IPS DF 6.9 (cell line): ENCODE results near the gene SLC24A4.

Experiments
- DNase-seq: peaks from one replicate; pipeline ENCODE4 v3.0.0-alpha.2; 2013; ENCODE audit warnings: low read depth, low spot score
- H3K27ac ChIP-seq: one replicate; pipeline ENCODE4 v1.5.1; 2013; ENCODE audit warnings: low read length, control low read depth
- H3K27me3 ChIP-seq: 2 replicates; pipeline ENCODE4 v1.6.1; 2013; ENCODE audit warnings: mild to moderate bottlenecking, low read length; ENCODE audit not compliant: control insufficient read depth, insufficient read depth
- H3K36me3 ChIP-seq: 2 replicates; pipeline ENCODE4 v1.6.1; 2013; ENCODE audit warnings: low read length; ENCODE audit not compliant: control insufficient read depth, insufficient read depth
- H3K4me1 ChIP-seq: 2 replicates; pipeline ENCODE4 v1.6.1; 2013; ENCODE audit warnings: low read length; ENCODE audit not compliant: control insufficient read depth, insufficient read depth
- H3K4me3 ChIP-seq: 2 replicates; pipeline ENCODE4 v1.5.1; 2013; ENCODE audit warnings: mild to moderate bottlenecking, low read length
- H3K9me3 ChIP-seq: 2 replicates; pipeline ENCODE4 v1.6.1; 2013; ENCODE audit warnings: low read length, inconsistent platforms; ENCODE audit not compliant: control insufficient read depth, insufficient read depth
- WGBS: extraction: QIAGEN DNeasy Blood & Tissue Kit; methylation state at CpG from one replicate; pipeline ENCODE4 v1.1.7; 2013; ENCODE audit warnings: mixed read lengths, missing lambda C conversion rate; ENCODE audit not compliant: insufficient read length, insufficient coverage; 5-methylcytosine and 5-hydroxymethylcytosine counted together

SLC24A4 gene

GRCh38 chr14:92472860-92473259 lies 149.9 kb downstream of the SLC24A4 start:
- H3K27ac ChIP-seq: no peak overlapping the region
- WGBS: no CpG with 5 or more reads among the region's 1 CpG
- H3K27me3 ChIP-seq: no peaks in the 10 kb centered on the region
- peaks cover 5% of the 10 kb centered on the region for H3K4me1 ChIP-seq
- no peak for DNase-seq
- no peak overlapping the region for H3K4me3 ChIP-seq
- H3K9me3 ChIP-seq: no peaks in the 10 kb centered on the region
- H3K36me3 ChIP-seq: no peaks in the 10 kb centered on the region

- H3K27ac ChIP-seq: no peak overlapping the region
Observed at GRCh38 chr14:92473261-92473968, 150.4 kb downstream of the SLC24A4 start.

GRCh38 chr14:92473969-92474535 lies 151.1 kb downstream of the SLC24A4 start:
- WGBS: no CpG with 5 or more reads among the region's 3 CpGs
- no peak overlapping the region for H3K27ac ChIP-seq

More at GRCh38 chr14:92473261-92473968, 150.4 kb downstream of the SLC24A4 start:
- no peak for DNase-seq
- H3K4me3 ChIP-seq: no peak overlapping the region
- no peaks in the 10 kb centered on the region for H3K27me3 ChIP-seq
- peaks cover 5% of the 10 kb centered on the region for H3K4me1 ChIP-seq
- no peaks in the 10 kb centered on the region for H3K9me3 ChIP-seq
- H3K36me3 ChIP-seq: no peaks in the 10 kb centered on the region
- no CpG with 5 or more reads among the region's 9 CpGs for WGBS

GRCh38 chr14:92475037-92475436 lies 152.1 kb downstream of the SLC24A4 start:
- Histone ChIP-seq H3K4me3 (no peak overlapping the region), H3K27ac (no peak overlapping the region)
- WGBS: no CpG with 5 or more reads among the region's 1 CpG

More at GRCh38 chr14:92473969-92474535, 151.1 kb downstream of the SLC24A4 start:
- Histone ChIP-seq H3K4me3 (no peak overlapping the region), H3K36me3 (no peaks in the 10 kb centered on the region), H3K9me3 (no peaks in the 10 kb centered on the region), H3K4me1 (peaks cover 5% of the 10 kb centered on the region), H3K27me3 (no peaks in the 10 kb centered on the region)
- DNase-seq: no peak

GRCh38 chr14:92475451-92476187 lies 152.7 kb downstream of the SLC24A4 start:
- no peak for DNase-seq
- H3K36me3 ChIP-seq: no peaks in the 10 kb centered on the region
- peaks cover 5% of the 10 kb centered on the region for H3K4me1 ChIP-seq
- no peaks in the 10 kb centered on the region for H3K9me3 ChIP-seq
- no CpG with 5 or more reads among the region's 14 CpGs for WGBS
- H3K4me3 ChIP-seq: no peak overlapping the region
- H3K27ac ChIP-seq: no peak overlapping the region
- H3K27me3 ChIP-seq: no peaks in the 10 kb centered on the region

More at GRCh38 chr14:92475037-92475436, 152.1 kb downstream of the SLC24A4 start:
- Histone ChIP-seq H3K4me1 (peaks cover 5% of the 10 kb centered on the region), H3K9me3 (no peaks in the 10 kb centered on the region), H3K27me3 (no peaks in the 10 kb centered on the region), H3K36me3 (no peaks in the 10 kb centered on the region)
- DNase-seq: no peak

GRCh38 chr14:92480856-92481255 lies 157.9 kb downstream of the SLC24A4 start:
- H3K27ac ChIP-seq: no peak overlapping the region
- no peaks in the 10 kb centered on the region for H3K9me3 ChIP-seq
- H3K4me1 ChIP-seq: no peaks in the 10 kb centered on the region
- H3K4me3 ChIP-seq: no peak overlapping the region
- DNase-seq: no peak
- H3K36me3 ChIP-seq: no peaks in the 10 kb centered on the region
- no peaks in the 10 kb centered on the region for H3K27me3 ChIP-seq
- WGBS: no CpG with 5 or more reads among the region's 3 CpGs

GRCh38 chr14:92481386-92481785 lies 158.4 kb downstream of the SLC24A4 start:
- no peaks in the 10 kb centered on the region for H3K9me3 ChIP-seq
- no peak overlapping the region for H3K4me3 ChIP-seq
- H3K4me1 ChIP-seq: no peaks in the 10 kb centered on the region
- DNase-seq: no peak
- no peak overlapping the region for H3K27ac ChIP-seq
- no CpG with 5 or more reads among the region's 1 CpG for WGBS
- H3K27me3 ChIP-seq: no peaks in the 10 kb centered on the region
- no peaks in the 10 kb centered on the region for H3K36me3 ChIP-seq

GRCh38 chr14:92481811-92482555 lies 159.0 kb downstream of the SLC24A4 start:
- H3K36me3 ChIP-seq: no peaks in the 10 kb centered on the region
- H3K9me3 ChIP-seq: no peaks in the 10 kb centered on the region
- H3K4me1 ChIP-seq: no peaks in the 10 kb centered on the region
- H3K4me3 ChIP-seq: no peak overlapping the region
- no peaks in the 10 kb centered on the region for H3K27me3 ChIP-seq
- H3K27ac ChIP-seq: no peak overlapping the region
- DNase-seq: no peak
- no CpG with 5 or more reads among the region's 1 CpG for WGBS

GRCh38 chr14:92482621-92483319 lies 159.8 kb downstream of the SLC24A4 start:
- H3K4me1 ChIP-seq: no peaks in the 10 kb centered on the region
- H3K9me3 ChIP-seq: no peaks in the 10 kb centered on the region
- no peak for DNase-seq
- WGBS: no CpG with 5 or more reads among the region's 9 CpGs
- no peak overlapping the region for H3K4me3 ChIP-seq
- H3K27ac ChIP-seq: no peak overlapping the region
- H3K27me3 ChIP-seq: no peaks in the 10 kb centered on the region
- no peaks in the 10 kb centered on the region for H3K36me3 ChIP-seq
